Panc1 (cell line): ENCODE measurements around the gene PSMB5. TPM values are rescaled to one million over a fixed set of nuclear protein-coding genes. Genes with fewer than 3 reads are reported as not detected.

Experiments
- ATAC-seq: fragments of 200-7000 bp; cut with Tn5 transposase; 2 replicates; pipeline ENCODE4 v1.9.1; 2020; ENCODE audit warnings: mild to moderate bottlenecking, moderate library complexity
- BruUV-seq: library from RNA; stranded (reverse); fragments of 400-500 nt; replicated peaks from 2 replicates; lab custom pipeline; 2021; lab: Mats Ljungman, UMichigan
- CTCF ChIA-PET: fragments of 300-600 bp; sonication (Branson Sonifier 250); formaldehyde crosslinking; loops from one replicate; lab custom pipeline; 2022; ENCODE audit warnings: antibody characterized with exemption; lab: Charles Lee
- POLR2A ChIA-PET: fragments of 300-600 bp; sonication (Branson Sonifier 250); formaldehyde crosslinking; loops from one replicate; lab custom pipeline; 2022; ENCODE audit warnings: antibody characterized with exemption; lab: Charles Lee
- DNase-seq: peaks from one replicate; pipeline ENCODE4 v3.0.0-alpha.2; 2010; ENCODE audit warnings: low read depth, low spot score
- H3K27ac ChIP-seq: 2 replicates; pipeline ENCODE4 v1.5.1; 2011; ENCODE audit warnings: mild to moderate bottlenecking, low read length, inconsistent platforms
- H3K27me3 ChIP-seq: fragments of 200-500 bp; sonication (Bioruptor generic); 2 replicates; pipeline ENCODE4 v1.6.0; 2014; ENCODE audit warnings: low read length, inconsistent platforms; ENCODE audit not compliant: control insufficient read depth, insufficient read depth
- H3K36me3 ChIP-seq: fragments of 200-500 bp; sonication (Bioruptor generic); 2 replicates; pipeline ENCODE4 v1.5.1; 2014; ENCODE audit warnings: inconsistent platforms, mild to moderate bottlenecking, low read length, moderate library complexity; ENCODE audit not compliant: control insufficient read depth, insufficient read depth
- H3K4me1 ChIP-seq: 2 replicates; pipeline ENCODE4 v1.5.1; 2011; ENCODE audit warnings: inconsistent platforms, mild to moderate bottlenecking, low read length, moderate library complexity; ENCODE audit not compliant: control insufficient read depth, insufficient read depth
- H3K4me3 ChIP-seq, 2 experiments: 2 replicates each; pipeline ENCODE4 v1.5.1; 2011 to 2012; ENCODE audit warnings: low read depth in 2 of 2, low read length in 2 of 2, mild to moderate bottlenecking in 2 of 2, inconsistent platforms in 1 of 2, moderate library complexity in 1 of 2
- H3K9me3 ChIP-seq: fragments of 200-500 bp; sonication (Bioruptor generic); 2 replicates; pipeline ENCODE4 v1.5.1; 2014; ENCODE audit warnings: low read depth, mild to moderate bottlenecking, inconsistent platforms, low read length, moderate library complexity; ENCODE audit not compliant: control insufficient read depth, insufficient read depth
- CTCF ChIP-seq: fragments of 450-650 bp; IDR thresholded peaks from 2 replicates; pipeline ENCODE4 v1.5.1; 2017; ENCODE audit warnings: mild to moderate bottlenecking
- POLR2AphosphoS5 ChIP-seq: IDR thresholded peaks from 2 replicates; pipeline ENCODE4 v1.6.1; 2012; ENCODE audit warnings: mild to moderate bottlenecking, low read depth, low read length, moderate library complexity
- SIN3A ChIP-seq: IDR thresholded peaks from 2 replicates; pipeline ENCODE4 v1.6.1; 2012; ENCODE audit warnings: low read depth, mild to moderate bottlenecking, low read length, moderate library complexity, borderline replicate concordance; ENCODE audit not compliant: insufficient read depth
- TCF7L2 ChIP-seq: IDR thresholded peaks from 2 replicates; pipeline ENCODE4 v1.6.1; 2011; ENCODE audit warnings: mild to moderate bottlenecking, low read depth, low read length, inconsistent platforms
- in situ Hi-C: cut with HindIII; loops from 2 replicates; pipeline ENCODE4 v1.10.0; 2016; ENCODE audit warnings: low sequenced_read_pairs, low pct_unique_long_range_greater_than_20kb
- intact Hi-C: fragments of 100-400 bp; cut with micrococcal nuclease; formaldehyde crosslinking; loops from one replicate; pipeline ENCODE4 v1.10.0; 2022; ENCODE audit not compliant: unreplicated experiment
- total RNA-seq: library from RNA; stranded (reverse); gene quantifications from one replicate; pipeline ENCODE4 v1.2.1, GENCODE V29; 2021; ENCODE audit not compliant: unreplicated experiment
- TF ChIP-seq, protein P1 (sequence below), 2 experiments: IDR thresholded peaks; 2 replicates each; pipeline ENCODE4 v1.6.1; 2011 to 2012; ENCODE audit warnings: low read depth in 2 of 2, control low read depth in 1 of 2, low read length in 1 of 2, mild to moderate bottlenecking in 1 of 2, moderate library complexity in 1 of 2; ENCODE audit not compliant: insufficient read depth in 1 of 2

Gene PSMB5
- total RNA-seq, 1 experiment from 2014 or later, result 149 TPM

- no peak for ATAC-seq
- Histone ChIP-seq H3K27ac (no peak overlapping the region), H3K4me3 (no peak overlapping the region), H3K9me3 (no peaks in the 10 kb centered on the region), H3K27me3 (no peaks in the 10 kb centered on the region), H3K4me1 (peaks cover 23% of the 10 kb centered on the region), H3K36me3 (peaks cover 34% of the 10 kb centered on the region)
- ChIA-PET POLR2A (no interaction called here), CTCF (interaction anchor here (0.5 kb wide), 1 partner anchor 47 kb away, joined by 3 read pairs; no protein-coding TSS in a partner anchor)
- intact Hi-C loops (no loop called here), in situ Hi-C loops (no loop called here)
- no TSS peak for BruUV-seq
- DNase-seq, result no peak
- TF ChIP-seq TCF7L2, result no peak
- TF ChIP-seq SIN3A, result no peak
- TF ChIP-seq, protein P1, sequence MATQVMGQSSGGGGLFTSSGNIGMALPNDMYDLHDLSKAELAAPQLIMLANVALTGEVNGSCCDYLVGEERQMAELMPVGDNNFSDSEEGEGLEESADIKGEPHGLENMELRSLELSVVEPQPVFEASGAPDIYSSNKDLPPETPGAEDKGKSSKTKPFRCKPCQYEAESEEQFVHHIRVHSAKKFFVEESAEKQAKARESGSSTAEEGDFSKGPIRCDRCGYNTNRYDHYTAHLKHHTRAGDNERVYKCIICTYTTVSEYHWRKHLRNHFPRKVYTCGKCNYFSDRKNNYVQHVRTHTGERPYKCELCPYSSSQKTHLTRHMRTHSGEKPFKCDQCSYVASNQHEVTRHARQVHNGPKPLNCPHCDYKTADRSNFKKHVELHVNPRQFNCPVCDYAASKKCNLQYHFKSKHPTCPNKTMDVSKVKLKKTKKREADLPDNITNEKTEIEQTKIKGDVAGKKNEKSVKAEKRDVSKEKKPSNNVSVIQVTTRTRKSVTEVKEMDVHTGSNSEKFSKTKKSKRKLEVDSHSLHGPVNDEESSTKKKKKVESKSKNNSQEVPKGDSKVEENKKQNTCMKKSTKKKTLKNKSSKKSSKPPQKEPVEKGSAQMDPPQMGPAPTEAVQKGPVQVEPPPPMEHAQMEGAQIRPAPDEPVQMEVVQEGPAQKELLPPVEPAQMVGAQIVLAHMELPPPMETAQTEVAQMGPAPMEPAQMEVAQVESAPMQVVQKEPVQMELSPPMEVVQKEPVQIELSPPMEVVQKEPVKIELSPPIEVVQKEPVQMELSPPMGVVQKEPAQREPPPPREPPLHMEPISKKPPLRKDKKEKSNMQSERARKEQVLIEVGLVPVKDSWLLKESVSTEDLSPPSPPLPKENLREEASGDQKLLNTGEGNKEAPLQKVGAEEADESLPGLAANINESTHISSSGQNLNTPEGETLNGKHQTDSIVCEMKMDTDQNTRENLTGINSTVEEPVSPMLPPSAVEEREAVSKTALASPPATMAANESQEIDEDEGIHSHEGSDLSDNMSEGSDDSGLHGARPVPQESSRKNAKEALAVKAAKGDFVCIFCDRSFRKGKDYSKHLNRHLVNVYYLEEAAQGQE (IDR thresholded peaks at IDR 0.05; ENCODE audit: insufficient read depth in 1 of 2, low read depth in 2 of 2, low read length in 1 of 2), result no peak
- no peak for TF ChIP-seq POLR2AphosphoS5
- no peak for TF ChIP-seq CTCF
Measured at GRCh38 chr14:23066368-23066767, 31.7 kb upstream of the PSMB5 start.

DNA sequence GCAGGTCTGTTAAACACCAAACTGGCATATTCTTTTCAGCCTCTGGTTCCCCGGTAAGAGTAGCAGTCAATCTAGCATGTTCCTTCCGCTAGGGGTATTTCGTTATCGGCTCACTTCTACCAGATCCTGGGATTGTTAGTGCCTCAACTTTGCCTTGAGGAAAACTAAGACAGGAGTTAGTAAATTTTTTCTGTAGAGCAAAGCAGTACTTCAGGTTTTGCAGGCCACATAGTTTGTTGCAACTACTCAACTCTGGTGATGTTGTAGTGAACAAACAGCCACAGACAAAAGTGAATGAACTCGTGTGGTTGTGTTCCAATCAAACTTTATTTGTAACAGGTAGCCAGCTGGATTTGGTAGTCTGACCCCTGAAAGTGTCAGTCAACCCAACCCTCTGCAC is 28.9 kb upstream of the PSMB5 start:
- POLR2A ChIA-PET, result interaction anchor here (0.6 kb wide), 1 partner anchor 73 kb away, joined by 5 read pairs; no protein-coding TSS in a partner anchor
- intact Hi-C loops, result no loop called here
- H3K27me3 ChIP-seq, result no peaks in the 10 kb centered on the region
- ATAC-seq (no peak), DNase-seq (no peak)
- H3K36me3 ChIP-seq, result peaks cover 32% of the 10 kb centered on the region
- no peak overlapping the region for H3K27ac ChIP-seq
- no peaks in the 10 kb centered on the region for H3K9me3 ChIP-seq
- no peak for TF ChIP-seq TCF7L2
- TF ChIP-seq POLR2AphosphoS5, result no peak
- no peak for TF ChIP-seq CTCF
- TF ChIP-seq, protein P1 (IDR thresholded peaks at IDR 0.05; ENCODE audit: insufficient read depth in 1 of 2, low read depth in 2 of 2, low read length in 1 of 2), result no peak
- no peak for TF ChIP-seq SIN3A
- in situ Hi-C loops, result no loop called here
- peaks cover 16% of the 10 kb centered on the region for H3K4me1 ChIP-seq
- H3K4me3 ChIP-seq, result no peak overlapping the region
- no TSS peak for BruUV-seq
- CTCF ChIA-PET, result no interaction called here
